Mesodermal cell (in vitro differentiated cells): ENCODE results near the gene CUTA.

Experiments used
- H3K27ac ChIP-seq: 2 replicates; pipeline ENCODE4 v1.7.0; 2013; ENCODE audit warnings: mild to moderate bottlenecking, low read depth, low read length, moderate library complexity; ENCODE audit not compliant: severe bottlenecking
- H3K36me3 ChIP-seq: 2 replicates; pipeline ENCODE4 v1.7.1; 2013; ENCODE audit warnings: mild to moderate bottlenecking, low read length, moderate library complexity; ENCODE audit not compliant: control insufficient read depth, insufficient read depth
- H3K4me1 ChIP-seq: one replicate; pipeline ENCODE4 v1.7.1; 2013; ENCODE audit warnings: mild to moderate bottlenecking, low read length; ENCODE audit not compliant: insufficient read depth, control insufficient read depth, poor library complexity, severe bottlenecking
- H3K4me3 ChIP-seq: 2 replicates; pipeline ENCODE4 v1.7.0; 2013; ENCODE audit warnings: low read length, control low read depth, mild to moderate bottlenecking; ENCODE audit not compliant: insufficient read depth, poor library complexity, severe bottlenecking; ENCODE audit errors: extremely low read depth
- H3K9me3 ChIP-seq: 2 replicates; pipeline ENCODE4 v1.7.1; 2013; ENCODE audit warnings: mild to moderate bottlenecking, low read length, moderate library complexity; ENCODE audit not compliant: control insufficient read depth
- WGBS, 2 experiments: methylation state at CpG; one replicate each; pipeline ENCODE4 v1.1.5; 2013; ENCODE audit warnings: missing lambda C conversion rate in 2 of 2; ENCODE audit not compliant: insufficient coverage in 2 of 2; 5-methylcytosine and 5-hydroxymethylcytosine counted together

The CUTA gene

GRCh38 chr6:33397541-33397940 is 20.4 kb downstream of the CUTA start:
- Histone ChIP-seq H3K9me3 (no peaks in the 10 kb centered on the region), H3K36me3 (peaks cover 69% of the 10 kb centered on the region), H3K4me3 (no peak overlapping the region), H3K27ac (no peak overlapping the region), H3K4me1 (peaks cover 13% of the 10 kb centered on the region)
- WGBS, 2 experiments = 100% methylated on average over 1 of the region's 1 CpG

- Histone ChIP-seq H3K4me1 (peaks cover 15% of the 10 kb centered on the region), H3K27ac (peak overlapping the region; percentile 85), H3K36me3 (peaks cover 23% of the 10 kb centered on the region), H3K4me3 (peak overlapping the region; percentile 98), H3K9me3 (no peaks in the 10 kb centered on the region)
- WGBS, 2 experiments = 65 to 92% methylated on average over 2 to 3 of the region's 3 CpGs
Measured at GRCh38 chr6:33392979-33393378, 24.9 kb downstream of the CUTA start.

GRCh38 chr6:33392595-33392948 is 25.3 kb downstream of the CUTA start:
- peak overlapping the region; percentile 85 for H3K27ac ChIP-seq
- H3K4me1 ChIP-seq = peaks cover 15% of the 10 kb centered on the region
- H3K9me3 ChIP-seq = no peaks in the 10 kb centered on the region
- 46 to 67% methylated on average over 1 to 4 of the region's 5 CpGs for WGBS, 2 experiments
- H3K4me3 ChIP-seq = peak overlapping the region; percentile 98
- peaks cover 19% of the 10 kb centered on the region for H3K36me3 ChIP-seq

- 0% methylated on average over 8 to 26 of the region's 31 CpGs for WGBS, 2 experiments
Measured at GRCh38 chr6:33391922-33392594, 25.8 kb downstream of the CUTA start.

GRCh38 chr6:33391278-33391921 is 26.5 kb downstream of the CUTA start, which contains the start of gene KIFC1:
Gene KIFC1 (plus strand): TSS chr6:33391823. CDS start chr6:33391986, 163 bp downstream.
- no peaks in the 10 kb centered on the region for H3K9me3 ChIP-seq
- 0% methylated on average over 39 to 49 of the region's 67 CpGs for WGBS, 2 experiments
- H3K27ac ChIP-seq = peak within 1 kb of the TSS; percentile 85
- peaks cover 15% of the 10 kb centered on the region for H3K36me3 ChIP-seq
- peak within 1 kb of the TSS; percentile 98 for H3K4me3 ChIP-seq
- peaks cover 15% of the 10 kb centered on the region for H3K4me1 ChIP-seq

More at GRCh38 chr6:33391922-33392594, 25.8 kb downstream of the CUTA start:
- Histone ChIP-seq H3K4me3 (peak overlapping the region; percentile 98), H3K9me3 (no peaks in the 10 kb centered on the region), H3K4me1 (peaks cover 15% of the 10 kb centered on the region), H3K36me3 (peaks cover 17% of the 10 kb centered on the region), H3K27ac (peak overlapping the region; percentile 85)

- Histone ChIP-seq H3K27ac (peak overlapping the region; percentile 85), H3K4me3 (peak overlapping the region; percentile 98), H3K9me3 (no peaks in the 10 kb centered on the region), H3K36me3 (peaks cover 9% of the 10 kb centered on the region), H3K4me1 (peaks cover 15% of the 10 kb centered on the region)
- 81 to 92% methylated on average over 4 to 8 of the region's 9 CpGs for WGBS, 2 experiments
Measured at GRCh38 chr6:33390767-33391277, 27.1 kb downstream of the CUTA start.

- peaks cover 8% of the 10 kb centered on the region for H3K36me3 ChIP-seq
- no peak overlapping the region for H3K27ac ChIP-seq
- WGBS, 2 experiments = 100% methylated on average over 2 of the region's 2 CpGs; no CpG with 5 or more reads in 1 of the 2 experiments
- peaks cover 15% of the 10 kb centered on the region for H3K4me1 ChIP-seq
- H3K4me3 ChIP-seq = no peak overlapping the region
- H3K9me3 ChIP-seq = no peaks in the 10 kb centered on the region
Measured at GRCh38 chr6:33390173-33390572, 27.7 kb downstream of the CUTA start.

GRCh38 chr6:33384581-33385020 is 33.3 kb downstream of the CUTA start:
- no peaks in the 10 kb centered on the region for H3K9me3 ChIP-seq
- no peaks in the 10 kb centered on the region for H3K4me1 ChIP-seq
- WGBS, 2 experiments = 28 to 38% methylated on average over 2 to 3 of the region's 4 CpGs
- no peak overlapping the region for H3K4me3 ChIP-seq
- no peaks in the 10 kb centered on the region for H3K36me3 ChIP-seq
- no peak overlapping the region for H3K27ac ChIP-seq

- 87 to 94% methylated on average over 8 of the region's 10 CpGs for WGBS, 2 experiments
- Histone ChIP-seq H3K4me3 (no peak overlapping the region), H3K27ac (no peak overlapping the region)
Measured at GRCh38 chr6:33383427-33384185, 34.3 kb downstream of the CUTA start.

GRCh38 chr6:33380272-33380981 is 37.5 kb downstream of the CUTA start:
- 65 to 90% methylated on average over 2 of the region's 2 CpGs for WGBS, 2 experiments

More at GRCh38 chr6:33383427-33384185, 34.3 kb downstream of the CUTA start:
- Histone ChIP-seq H3K9me3 (no peaks in the 10 kb centered on the region), H3K4me1 (no peaks in the 10 kb centered on the region), H3K36me3 (no peaks in the 10 kb centered on the region)

More at GRCh38 chr6:33380272-33380981, 37.5 kb downstream of the CUTA start:
- no peaks in the 10 kb centered on the region for H3K36me3 ChIP-seq
- no peak overlapping the region for H3K27ac ChIP-seq
- H3K9me3 ChIP-seq = no peaks in the 10 kb centered on the region
- H3K4me3 ChIP-seq = no peak overlapping the region
- H3K4me1 ChIP-seq = no peaks in the 10 kb centered on the region
